ENCODE data around the gene MRPS6. TPM values are rescaled to one million over a fixed set of nuclear protein-coding genes. Genes with fewer than 3 reads are reported as not detected.
A peak's percentile ranks its signal among the peaks of the same experiment; 100 is the strongest.

Gene MRPS6
- total and polyA plus RNA-seq, 7 donors, result 38.8 to 191 (median 80.0) TPM

DNA sequence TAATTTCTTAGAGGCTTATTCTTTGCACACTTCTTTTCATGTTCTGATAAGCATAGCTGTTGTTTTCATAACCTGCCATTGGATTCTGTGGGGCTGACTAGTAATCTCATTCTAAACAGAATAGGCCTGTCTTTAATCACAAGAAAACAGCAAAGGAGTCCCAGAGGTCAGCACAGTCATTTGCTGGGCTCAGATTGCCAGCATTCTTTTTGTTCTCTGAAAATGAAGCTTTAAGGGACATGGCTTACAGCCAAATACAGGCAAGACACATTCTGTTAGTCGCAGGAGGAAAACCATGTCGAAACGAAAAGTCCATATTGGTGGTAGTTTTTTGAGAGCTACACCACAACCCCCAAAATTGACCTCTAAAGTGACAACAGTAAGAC, 75.0 kb downstream of the MRPS6 start:
- H3K4me1 ChIP-seq, result no peaks in the 10 kb centered on the region
- 44 to 66% (median 59%) methylated on average over 3 of the region's 3 CpGs for WGBS, 3 donors
- H3K4me3 ChIP-seq, result no peak overlapping the region
- no peak for DNase-seq
- no peaks in the 10 kb centered on the region for H3K27me3 ChIP-seq (ENCODE audit: insufficient read depth in 3 of 3, low read length in 2 of 3)
- peaks cover 0 to 2% of the 10 kb centered on the region in 2 donors for H3K36me3 ChIP-seq (ENCODE audit: insufficient read depth in 1 of 2, low read depth in 1 of 2)
- H3K9me3 ChIP-seq, result no peaks in the 10 kb centered on the region
- ATAC-seq, result no peak
- TF ChIP-seq, protein P1, sequence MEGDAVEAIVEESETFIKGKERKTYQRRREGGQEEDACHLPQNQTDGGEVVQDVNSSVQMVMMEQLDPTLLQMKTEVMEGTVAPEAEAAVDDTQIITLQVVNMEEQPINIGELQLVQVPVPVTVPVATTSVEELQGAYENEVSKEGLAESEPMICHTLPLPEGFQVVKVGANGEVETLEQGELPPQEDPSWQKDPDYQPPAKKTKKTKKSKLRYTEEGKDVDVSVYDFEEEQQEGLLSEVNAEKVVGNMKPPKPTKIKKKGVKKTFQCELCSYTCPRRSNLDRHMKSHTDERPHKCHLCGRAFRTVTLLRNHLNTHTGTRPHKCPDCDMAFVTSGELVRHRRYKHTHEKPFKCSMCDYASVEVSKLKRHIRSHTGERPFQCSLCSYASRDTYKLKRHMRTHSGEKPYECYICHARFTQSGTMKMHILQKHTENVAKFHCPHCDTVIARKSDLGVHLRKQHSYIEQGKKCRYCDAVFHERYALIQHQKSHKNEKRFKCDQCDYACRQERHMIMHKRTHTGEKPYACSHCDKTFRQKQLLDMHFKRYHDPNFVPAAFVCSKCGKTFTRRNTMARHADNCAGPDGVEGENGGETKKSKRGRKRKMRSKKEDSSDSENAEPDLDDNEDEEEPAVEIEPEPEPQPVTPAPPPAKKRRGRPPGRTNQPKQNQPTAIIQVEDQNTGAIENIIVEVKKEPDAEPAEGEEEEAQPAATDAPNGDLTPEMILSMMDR (IDR thresholded peaks at IDR 0.05), result no peak
- no peak overlapping the region for H3K27ac ChIP-seq
- intact Hi-C loops (cut with DNase I), result no loop called here

DNA sequence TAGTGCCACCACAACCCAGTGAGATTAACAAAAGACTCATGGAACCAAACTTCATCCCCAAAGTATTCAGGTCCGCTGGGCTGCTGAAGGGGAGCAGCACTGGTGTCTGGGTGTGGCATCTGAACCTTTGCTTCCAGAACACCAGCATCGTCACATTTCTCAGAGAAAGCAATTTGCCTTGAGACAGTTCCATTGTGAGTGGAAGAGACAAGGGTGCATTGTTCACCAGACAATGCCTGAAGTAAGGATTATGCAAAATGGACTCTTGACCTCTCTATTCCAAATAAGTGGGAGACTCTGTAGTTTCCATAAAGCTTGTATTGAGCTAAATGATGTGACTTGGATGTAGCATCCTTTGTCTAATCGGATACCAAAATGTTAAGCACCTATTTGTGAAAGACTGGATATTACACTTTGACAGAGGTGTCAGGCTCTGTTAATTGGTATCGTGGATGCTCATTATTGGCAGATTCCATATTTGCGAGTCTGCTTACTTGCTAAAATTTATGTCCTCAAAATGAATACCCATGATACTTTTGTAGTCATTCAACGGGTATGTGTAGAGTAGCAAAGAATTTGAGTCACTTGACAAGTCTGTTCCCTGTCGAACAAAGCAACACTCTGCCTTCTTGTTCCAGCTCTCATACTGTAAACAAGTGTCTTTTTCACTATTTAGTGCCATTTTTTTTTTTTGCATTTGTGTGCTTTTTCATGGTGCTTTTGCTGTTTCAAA, 75.6 kb downstream of the MRPS6 start:
- no peak for ATAC-seq
- intact Hi-C loops (cut with DNase I), result no loop called here
- 90 to 95% (median 90%) methylated on average over 7 of the region's 7 CpGs for WGBS, 3 donors
- H3K4me1 ChIP-seq, result no peaks in the 10 kb centered on the region
- H3K4me3 ChIP-seq, result no peak overlapping the region
- no peaks in the 10 kb centered on the region for H3K9me3 ChIP-seq
- no peaks in the 10 kb centered on the region for H3K27me3 ChIP-seq (ENCODE audit: insufficient read depth in 3 of 3, low read length in 2 of 3)
- no peak for DNase-seq
- H3K27ac ChIP-seq, result no peak overlapping the region
- no peaks in the 10 kb centered on the region for H3K36me3 ChIP-seq (ENCODE audit: insufficient read depth in 1 of 2, low read depth in 1 of 2)
- TF ChIP-seq, protein P1 (IDR thresholded peaks at IDR 0.05), result no peak

DNA sequence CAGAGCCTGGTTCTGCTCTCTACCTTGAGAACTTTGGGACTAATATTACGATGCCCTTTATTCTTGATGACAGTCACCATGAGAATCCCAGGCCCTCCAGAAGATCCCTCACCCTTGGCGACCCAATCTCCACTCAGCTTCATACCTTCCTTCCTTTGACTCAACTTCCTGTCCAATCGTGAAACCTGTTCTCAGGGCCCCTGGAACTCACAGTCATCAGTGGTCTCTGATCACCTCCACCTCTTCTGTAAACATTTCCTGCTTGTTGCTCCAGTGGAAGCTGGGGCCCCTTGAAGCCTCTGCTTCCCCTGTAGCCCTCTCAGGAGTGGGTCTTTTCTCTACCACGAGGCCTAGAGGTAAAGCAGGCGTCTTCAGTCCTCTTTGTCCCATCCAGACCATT, 79.1 kb downstream of the MRPS6 start:
- Histone ChIP-seq H3K27me3 (ENCODE audit: insufficient read depth in 3 of 3, low read length in 2 of 3) (no peaks in the 10 kb centered on the region), H3K4me3 (no peak overlapping the region), H3K4me1 (no peaks in the 10 kb centered on the region), H3K27ac (no peak overlapping the region), H3K9me3 (no peaks in the 10 kb centered on the region), H3K36me3 (ENCODE audit: insufficient read depth in 1 of 2, low read depth in 1 of 2) (no peaks in the 10 kb centered on the region)
- DNase-seq, result no peak
- no peak for ATAC-seq
- WGBS, 3 donors, result 85 to 93% (median 90%) methylated on average over 5 of the region's 5 CpGs
- intact Hi-C loops (cut with DNase I), result no loop called here
- TF ChIP-seq, protein P1 (IDR thresholded peaks at IDR 0.05), result no peak

DNA sequence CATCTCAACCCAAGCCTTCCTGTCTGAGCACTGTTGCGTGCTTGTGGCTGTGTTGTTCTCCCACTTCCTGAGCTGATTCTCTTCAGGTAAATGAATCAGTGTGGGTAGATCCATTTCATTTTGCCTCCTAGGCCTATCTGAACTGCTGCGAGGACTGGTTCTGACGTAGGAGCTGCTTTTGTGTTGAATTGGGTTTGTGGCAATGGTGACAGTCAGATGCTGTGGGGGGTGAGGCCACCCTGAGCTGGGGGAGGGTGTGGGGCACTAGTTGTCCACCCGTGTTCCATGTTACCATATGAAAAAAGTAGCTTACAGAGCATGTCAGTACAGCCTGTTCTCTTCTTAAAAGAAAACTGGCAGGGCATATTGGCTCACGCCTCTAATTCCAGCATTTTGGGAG, 81.5 kb downstream of the MRPS6 start:
- no peak for DNase-seq
- H3K4me1 ChIP-seq, result no peaks in the 10 kb centered on the region
- no peak overlapping the region for H3K4me3 ChIP-seq
- peak in 2 of 4 donors; percentile 41 to 45 for ATAC-seq
- WGBS, 3 donors, result 78 to 95% (median 89%) methylated on average over 5 of the region's 5 CpGs
- intact Hi-C loops (cut with DNase I), result no loop called here
- H3K9me3 ChIP-seq, result no peaks in the 10 kb centered on the region
- H3K27me3 ChIP-seq (ENCODE audit: insufficient read depth in 3 of 3, low read length in 2 of 3), result no peaks in the 10 kb centered on the region
- TF ChIP-seq, protein P1 (IDR thresholded peaks at IDR 0.05), result no peak
- no peaks in the 10 kb centered on the region for H3K36me3 ChIP-seq (ENCODE audit: insufficient read depth in 1 of 2, low read depth in 1 of 2)
- no peak overlapping the region for H3K27ac ChIP-seq

DNA sequence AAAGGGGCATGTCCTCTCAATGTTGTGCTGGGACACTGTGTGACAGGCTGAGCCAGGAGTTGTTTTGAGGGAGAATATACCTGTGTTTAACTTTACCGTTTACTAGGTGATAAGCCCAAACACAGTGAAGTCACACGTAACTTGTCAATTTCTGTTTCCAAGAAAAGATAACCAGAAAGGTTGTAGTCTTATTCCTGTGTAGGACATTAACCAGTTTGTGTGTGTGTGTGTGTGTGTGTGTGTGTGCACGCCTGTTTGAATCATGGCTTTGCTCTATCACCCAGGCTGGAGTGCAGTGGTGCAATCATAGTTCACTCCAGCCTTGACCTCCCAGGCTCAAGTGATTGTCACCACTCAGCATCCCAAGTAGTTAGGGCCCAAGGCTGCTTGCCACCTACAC, 83.6 kb downstream of the MRPS6 start:
- DNase-seq (no peak), ATAC-seq (no peak)
- Histone ChIP-seq H3K27me3 (ENCODE audit: insufficient read depth in 3 of 3, low read length in 2 of 3) (no peaks in the 10 kb centered on the region), H3K36me3 (ENCODE audit: insufficient read depth in 1 of 2, low read depth in 1 of 2) (no peaks in the 10 kb centered on the region), H3K4me3 (no peak overlapping the region), H3K9me3 (no peaks in the 10 kb centered on the region), H3K27ac (no peak overlapping the region), H3K4me1 (no peaks in the 10 kb centered on the region)
- 86 to 96% (median 88%) methylated on average over 3 of the region's 3 CpGs for WGBS, 3 donors
- TF ChIP-seq, protein P1 (IDR thresholded peaks at IDR 0.05), result no peak
- intact Hi-C loops (cut with DNase I), result no loop called here
